ENCODE measurements around the gene KRT7.

KRT7 gene

DNA sequence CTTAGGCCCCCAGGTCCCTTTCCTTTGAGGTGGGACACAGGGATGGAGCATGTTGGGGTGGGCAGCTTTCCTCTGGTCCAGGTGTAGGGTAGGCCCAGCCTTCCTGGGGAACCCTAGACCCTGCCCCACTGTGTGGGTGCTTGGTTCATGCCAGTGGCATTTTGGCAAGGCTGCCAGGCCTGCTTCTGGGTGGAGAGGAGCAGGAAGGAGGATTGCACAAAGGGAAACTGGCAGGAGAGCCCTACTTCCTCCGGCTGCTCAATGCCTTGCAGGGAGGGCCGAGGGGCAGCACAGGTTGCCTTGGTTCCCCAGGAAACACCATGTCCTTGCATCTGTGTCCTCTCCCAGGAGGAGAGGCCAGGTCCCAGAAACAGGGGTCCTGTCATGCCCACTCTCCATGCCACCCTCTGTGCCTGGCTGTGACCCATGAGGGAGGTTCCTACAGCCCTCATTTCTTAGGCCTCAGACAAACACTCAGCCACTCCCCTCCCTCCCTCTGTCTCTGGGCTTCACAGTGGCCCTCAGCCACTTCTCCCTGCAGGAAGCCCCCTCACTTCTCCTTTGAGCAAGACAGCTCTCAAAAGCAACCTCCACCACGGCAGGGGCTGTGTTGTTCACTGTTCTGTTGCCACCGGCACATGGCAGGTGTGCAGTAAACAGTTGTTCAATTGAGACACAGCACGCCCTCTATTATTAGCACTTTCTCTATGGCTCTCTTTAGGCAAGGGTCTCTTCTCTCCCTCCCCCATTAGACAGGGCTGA is 34.4 kb upstream of the KRT7 start:
- FAIRE-seq (no peak), DNase-seq (ENCODE audit: insufficient read length, low spot score) (no peak)
- no peak for TF ChIP-seq TAF1 (IDR thresholded peaks at IDR 0.05; ENCODE audit: low read depth, low read length)
- no peak for TF ChIP-seq POLR2A (IDR thresholded peaks at IDR 0.05; ENCODE audit: low read depth, low read length)
- TF ChIP-seq POU2F2 (IDR thresholded peaks at IDR 0.05; ENCODE audit: low read depth, low read length), result no peak
- no peak for TF ChIP-seq PAX5 (IDR thresholded peaks at IDR 0.05; ENCODE audit: insufficient read depth, low read length, severe bottlenecking)
- TF ChIP-seq SPI1 (IDR thresholded peaks at IDR 0.05; ENCODE audit: low read depth, low read length), result no peak
- no peak for TF ChIP-seq POLR2AphosphoS5 (IDR thresholded peaks at IDR 0.05; ENCODE audit: low read depth, low read length)

DNA sequence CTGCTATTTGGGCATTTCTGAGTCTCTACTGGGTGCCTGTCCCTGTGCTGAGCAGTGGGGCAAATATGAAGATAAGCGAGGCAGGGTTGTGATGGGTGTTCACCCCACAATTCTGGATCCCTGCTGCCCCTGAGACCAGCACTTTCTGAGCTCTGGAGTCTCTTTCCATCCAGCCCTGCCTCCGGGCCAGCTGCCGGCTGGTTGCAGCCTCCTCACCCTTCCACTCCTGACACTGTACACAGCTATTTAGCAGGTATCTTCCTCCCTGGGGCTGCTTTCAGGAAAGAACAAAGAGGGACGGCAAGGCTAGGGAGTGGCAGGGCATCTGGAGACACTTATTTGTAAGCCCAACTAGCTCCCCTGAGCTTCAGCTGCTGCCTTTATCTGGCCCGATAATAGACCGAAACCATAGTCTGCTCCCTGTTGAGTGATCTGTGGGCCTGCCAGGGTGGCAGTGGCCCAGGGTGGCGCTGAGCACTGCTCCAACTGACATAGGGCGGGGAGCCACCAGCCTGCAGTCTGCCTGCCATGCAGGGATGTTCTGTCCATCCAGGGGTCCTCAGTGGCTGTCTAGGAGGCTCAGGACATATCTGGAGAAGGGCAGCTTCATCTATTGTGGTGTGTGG is 33.6 kb upstream of the KRT7 start:
- TF ChIP-seq PAX5 (IDR thresholded peaks at IDR 0.05; ENCODE audit: insufficient read depth, low read length, severe bottlenecking) (no peak), TAF1 (IDR thresholded peaks at IDR 0.05; ENCODE audit: low read depth, low read length) (no peak), POLR2AphosphoS5 (IDR thresholded peaks at IDR 0.05; ENCODE audit: low read depth, low read length) (no peak), POLR2A (IDR thresholded peaks at IDR 0.05; ENCODE audit: low read depth, low read length) (no peak), SPI1 (IDR thresholded peaks at IDR 0.05; ENCODE audit: low read depth, low read length) (no peak)
- no peak for DNase-seq (ENCODE audit: insufficient read length, low spot score)
- FAIRE-seq, result no peak

GRCh38 chr12:52200086-52200780 is 32.8 kb upstream of the KRT7 start:
- FAIRE-seq, result no peak
- no peak for DNase-seq (ENCODE audit: insufficient read length, low spot score)

DNA sequence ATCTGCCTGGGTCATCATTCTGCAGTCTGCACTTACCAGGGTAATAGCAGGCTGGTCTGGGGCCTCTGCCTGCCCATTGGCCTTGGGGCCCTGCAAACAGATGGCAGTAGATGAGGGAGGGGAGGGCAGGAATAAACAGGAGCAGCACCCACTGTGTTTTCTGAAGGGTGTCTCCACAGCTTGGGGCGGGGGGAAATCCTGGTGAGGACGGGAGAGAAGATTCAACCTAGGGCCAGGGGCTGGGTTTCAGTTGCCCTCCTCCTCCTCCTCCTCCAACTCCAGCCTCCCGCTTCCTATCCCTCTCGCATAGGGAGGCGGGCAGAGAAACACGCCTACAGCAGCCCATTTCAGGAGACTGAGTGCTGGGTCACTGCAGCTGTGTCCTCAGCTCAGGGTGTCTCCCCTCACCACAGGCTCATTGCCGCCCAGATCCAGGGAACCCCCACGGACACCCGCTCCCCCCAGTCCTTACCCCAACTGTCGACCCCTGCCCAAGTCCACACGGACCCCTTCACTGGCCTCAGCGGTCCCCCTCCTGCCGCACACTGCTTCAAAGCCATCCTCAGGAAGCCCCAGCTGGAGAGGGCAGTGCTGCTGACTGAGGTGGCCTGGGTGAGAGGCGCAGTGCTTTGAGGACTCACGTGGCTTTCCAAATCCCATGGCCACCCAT is 32.1 kb upstream of the KRT7 start:
- DNase-seq (ENCODE audit: insufficient read length, low spot score), result no peak
- TF ChIP-seq POLR2AphosphoS5 (IDR thresholded peaks at IDR 0.05; ENCODE audit: low read depth, low read length), result no peak
- TF ChIP-seq SPI1 (IDR thresholded peaks at IDR 0.05; ENCODE audit: low read depth, low read length), result no peak
- TF ChIP-seq TAF1 (IDR thresholded peaks at IDR 0.05; ENCODE audit: low read depth, low read length), result no peak
- no peak for TF ChIP-seq PAX5 (IDR thresholded peaks at IDR 0.05; ENCODE audit: insufficient read depth, low read length, severe bottlenecking)
- no peak for TF ChIP-seq POU2F2 (IDR thresholded peaks at IDR 0.05; ENCODE audit: low read depth, low read length)
- TF ChIP-seq POLR2A (IDR thresholded peaks at IDR 0.05; ENCODE audit: low read depth, low read length), result no peak
- FAIRE-seq, result no peak

More at GRCh38 chr12:52200086-52200780, 32.8 kb upstream of the KRT7 start:
- no peak for TF ChIP-seq SPI1 (IDR thresholded peaks at IDR 0.05; ENCODE audit: low read depth, low read length)
- TF ChIP-seq TAF1 (IDR thresholded peaks at IDR 0.05; ENCODE audit: low read depth, low read length), result no peak
- TF ChIP-seq POLR2A (IDR thresholded peaks at IDR 0.05; ENCODE audit: low read depth, low read length), result no peak
- no peak for TF ChIP-seq POU2F2 (IDR thresholded peaks at IDR 0.05; ENCODE audit: low read depth, low read length)
- TF ChIP-seq POLR2AphosphoS5 (IDR thresholded peaks at IDR 0.05; ENCODE audit: low read depth, low read length), result no peak
- no peak for TF ChIP-seq PAX5 (IDR thresholded peaks at IDR 0.05; ENCODE audit: insufficient read depth, low read length, severe bottlenecking)

- TF ChIP-seq TAF1 (IDR thresholded peaks at IDR 0.05; ENCODE audit: low read depth, low read length) (no peak), SPI1 (IDR thresholded peaks at IDR 0.05; ENCODE audit: low read depth, low read length) (no peak), POU2F2 (IDR thresholded peaks at IDR 0.05; ENCODE audit: low read depth, low read length) (no peak), PAX5 (IDR thresholded peaks at IDR 0.05; ENCODE audit: insufficient read depth, low read length, severe bottlenecking) (no peak), POLR2AphosphoS5 (IDR thresholded peaks at IDR 0.05; ENCODE audit: low read depth, low read length) (no peak), POLR2A (IDR thresholded peaks at IDR 0.05; ENCODE audit: low read depth, low read length) (no peak)
- FAIRE-seq, result no peak
- DNase-seq (ENCODE audit: insufficient read length, low spot score), result no peak
These were observed 31.6 kb upstream of the KRT7 start for GRCh38 chr12:52201451-52201839.

DNA sequence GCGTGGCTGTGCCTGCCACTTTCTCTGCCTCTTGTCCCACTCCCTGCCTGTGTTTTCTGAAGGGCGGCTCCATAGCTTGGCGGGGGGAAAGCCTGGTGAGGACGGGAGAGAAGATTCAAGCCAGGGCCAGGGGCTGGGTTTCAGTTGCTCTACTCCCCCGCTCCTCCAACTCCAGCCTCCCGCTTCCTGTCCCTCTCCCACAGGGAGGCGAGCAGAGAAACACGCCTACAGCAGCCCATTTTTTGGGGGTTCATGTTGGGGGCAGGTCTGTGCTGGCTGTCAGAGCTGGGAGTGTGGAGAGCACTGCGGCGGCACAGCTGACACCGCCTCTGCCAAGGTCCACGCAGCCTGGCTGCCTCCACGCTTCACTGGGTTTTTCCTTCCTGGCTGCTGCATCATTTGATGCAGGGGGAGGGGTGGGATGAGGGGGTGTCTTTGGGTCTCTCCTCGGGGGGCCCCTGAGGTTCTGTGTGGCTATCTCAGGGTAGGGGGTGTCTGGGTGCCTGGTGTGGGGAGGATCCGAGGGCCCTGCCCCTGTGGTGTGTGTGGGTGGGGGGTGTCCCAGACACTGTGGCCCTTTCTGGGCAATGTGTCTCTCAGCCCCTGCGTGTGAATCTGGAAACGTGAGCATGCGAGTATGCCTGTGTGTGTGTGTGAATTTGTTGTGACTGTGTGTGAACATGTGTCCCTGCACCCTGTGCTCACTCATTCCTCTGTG is 30.5 kb upstream of the KRT7 start:
- FAIRE-seq (peak; percentile 74), DNase-seq (ENCODE audit: insufficient read length, low spot score) (no peak)
- TF ChIP-seq SPI1 (IDR thresholded peaks at IDR 0.05; ENCODE audit: low read depth, low read length), result no peak
- no peak for TF ChIP-seq POU2F2 (IDR thresholded peaks at IDR 0.05; ENCODE audit: low read depth, low read length)
- TF ChIP-seq POLR2AphosphoS5 (IDR thresholded peaks at IDR 0.05; ENCODE audit: low read depth, low read length), result no peak
- no peak for TF ChIP-seq PAX5 (IDR thresholded peaks at IDR 0.05; ENCODE audit: insufficient read depth, low read length, severe bottlenecking)
- TF ChIP-seq POLR2A (IDR thresholded peaks at IDR 0.05; ENCODE audit: low read depth, low read length), result no peak
- TF ChIP-seq TAF1 (IDR thresholded peaks at IDR 0.05; ENCODE audit: low read depth, low read length), result no peak

GRCh38 chr12:52203079-52203921 is 29.7 kb upstream of the KRT7 start:
- no peak for FAIRE-seq
- TF ChIP-seq SPI1 (IDR thresholded peaks at IDR 0.05; ENCODE audit: low read depth, low read length), result no peak
- DNase-seq (ENCODE audit: insufficient read length, low spot score), result no peak
